ENCODE measurements around the gene SLC34A1. TPM values are rescaled to one million over a fixed set of nuclear protein-coding genes. Genes with fewer than 3 reads are reported as not detected.

Gene SLC34A1
- polyA plus RNA-seq, 4 donors, result 3.4 to 223 (median 131) TPM

GRCh38 chr5:177385720-177386119 lies 1.5 kb downstream of the SLC34A1 start:
- no peak for DNase-seq (ENCODE audit: low read depth in 4 of 4, low spot score in 3 of 4)

DNA sequence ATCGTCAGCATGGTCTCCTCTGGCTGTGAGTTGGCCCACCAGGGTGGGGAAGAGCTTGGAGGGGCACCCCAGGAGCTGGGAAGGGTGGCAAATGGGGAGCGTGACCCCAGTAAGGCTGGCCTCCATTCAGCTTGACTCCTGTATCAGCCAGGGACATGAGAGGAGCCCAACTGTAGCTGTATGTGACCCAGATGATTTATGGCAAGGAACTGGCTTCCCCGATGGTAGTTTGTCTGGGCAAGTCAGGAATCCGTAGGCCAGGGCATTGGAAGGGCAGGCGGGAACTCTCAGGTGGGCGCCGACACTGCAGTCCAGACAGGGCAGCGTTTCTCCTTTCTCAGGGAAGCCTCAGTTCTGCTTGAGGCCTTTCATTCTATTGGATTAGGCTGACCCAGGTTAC lies 2.3 kb downstream of the SLC34A1 start:
- no peak for DNase-seq (ENCODE audit: low read depth in 4 of 4, low spot score in 3 of 4)

GRCh38 chr5:177387405-177387804 lies 3.2 kb downstream of the SLC34A1 start:
- DNase-seq (ENCODE audit: low read depth in 4 of 4, low spot score in 3 of 4), result no peak

- DNase-seq (ENCODE audit: low read depth in 4 of 4, low spot score in 3 of 4), result no peak
Measured at GRCh38 chr5:177388521-177389052, 4.4 kb downstream of the SLC34A1 start.

DNA sequence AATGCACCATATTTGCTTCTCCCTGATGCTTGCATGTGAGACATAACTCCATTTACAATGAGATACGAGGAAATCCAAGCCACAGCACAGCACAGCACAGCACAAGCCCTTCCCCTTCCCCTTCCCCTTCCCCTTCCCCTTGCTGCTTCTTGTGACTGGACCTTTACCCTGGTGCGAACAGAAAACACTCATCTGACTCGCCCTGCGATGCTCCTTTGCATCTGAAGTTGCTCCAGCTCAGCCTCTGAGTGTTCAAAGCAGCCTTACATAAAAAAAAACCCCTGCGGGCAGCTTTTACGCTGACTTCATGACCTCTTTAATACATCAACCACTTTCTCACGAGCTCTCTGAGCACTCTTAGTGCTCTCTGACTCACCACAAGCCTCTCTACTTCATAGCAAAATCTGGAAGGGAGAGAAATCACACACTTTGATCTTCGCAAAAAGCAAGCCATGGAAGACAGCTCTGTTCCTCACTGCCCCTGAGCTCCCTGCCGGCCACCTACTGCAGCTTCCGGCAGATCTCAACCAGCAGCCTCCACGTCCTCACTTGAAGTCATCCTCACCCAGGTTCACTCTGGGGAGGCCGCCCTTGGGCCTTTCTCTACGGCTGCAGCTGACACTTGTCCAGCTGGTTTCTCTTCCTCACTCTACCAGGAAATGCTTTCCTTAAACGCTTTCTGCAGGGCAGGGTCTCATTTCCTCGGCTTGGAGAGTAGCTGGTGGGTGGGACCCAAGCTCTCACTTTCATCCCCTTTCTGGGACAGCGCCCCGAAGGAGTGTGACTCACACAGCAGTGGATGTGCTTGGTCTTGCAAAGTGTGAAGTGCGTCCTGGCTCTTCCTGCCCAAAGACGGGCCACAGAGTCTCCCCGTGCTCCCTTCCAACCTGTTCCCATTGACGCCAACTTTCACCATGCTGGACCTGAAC lies 5.3 kb downstream of the SLC34A1 start:
- DNase-seq (ENCODE audit: low read depth in 4 of 4, low spot score in 3 of 4), result no peak

DNA sequence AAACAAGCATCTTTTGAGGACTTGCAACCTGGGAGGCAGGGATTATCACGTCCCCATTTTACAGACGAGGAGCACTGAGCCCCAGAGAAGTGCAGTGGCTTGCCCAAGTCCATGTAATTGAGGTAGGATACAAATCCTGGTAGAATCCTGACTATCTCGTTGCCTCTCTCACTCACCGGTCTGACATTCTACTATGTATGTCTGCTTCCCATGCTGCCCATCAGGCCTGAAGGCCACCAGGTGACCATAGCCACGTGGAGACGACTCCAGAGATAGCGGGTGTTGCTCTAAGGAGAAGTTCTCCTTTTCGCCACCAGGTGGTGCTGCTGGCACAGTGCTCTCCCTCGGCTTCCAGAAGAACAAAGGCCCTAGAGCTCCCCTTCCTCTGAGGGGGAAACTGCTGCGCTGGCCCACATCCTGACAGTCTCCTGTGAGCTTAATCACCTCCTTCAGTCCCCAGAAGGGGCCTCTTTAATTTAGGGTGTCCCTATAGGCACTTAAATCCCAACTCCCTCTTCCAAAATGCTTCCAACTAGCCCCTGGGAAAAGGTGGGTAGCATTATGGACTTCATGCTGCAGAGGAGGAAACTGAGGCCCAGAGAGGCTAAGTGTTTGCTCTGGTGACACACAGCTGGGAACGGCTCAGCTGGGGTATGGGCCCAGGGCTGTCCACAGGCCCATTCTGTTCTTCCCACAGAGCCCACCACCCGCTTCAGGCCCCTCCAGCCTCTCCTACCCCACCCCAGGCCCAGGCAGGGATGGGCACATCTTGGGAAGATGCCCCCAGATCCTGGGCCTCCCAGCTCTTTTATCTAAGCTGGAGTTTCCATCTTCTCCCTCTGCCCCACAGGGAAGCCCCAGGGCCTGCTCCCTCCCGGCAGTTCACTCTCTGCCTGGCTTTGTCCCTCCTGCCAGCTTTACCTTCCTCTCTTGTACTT lies 6.4 kb downstream of the SLC34A1 start:
- peak in 2 of 4 donors; percentile 75 to 84 for DNase-seq (ENCODE audit: low read depth in 4 of 4, low spot score in 3 of 4)

- DNase-seq (ENCODE audit: low read depth in 4 of 4, low spot score in 3 of 4), result no peak
Measured at GRCh38 chr5:177392765-177393164, 8.5 kb downstream of the SLC34A1 start.

GRCh38 chr5:177393206-177393765 lies 9.1 kb downstream of the SLC34A1 start:
- DNase-seq (ENCODE audit: low read depth in 4 of 4, low spot score in 3 of 4), result no peak

GRCh38 chr5:177393990-177394389 lies 9.8 kb downstream of the SLC34A1 start:
- no peak for DNase-seq (ENCODE audit: low read depth in 4 of 4, low spot score in 3 of 4)

GRCh38 chr5:177396078-177396477 lies 11.8 kb downstream of the SLC34A1 start:
- no peak for DNase-seq (ENCODE audit: low read depth in 4 of 4, low spot score in 3 of 4)

DNA sequence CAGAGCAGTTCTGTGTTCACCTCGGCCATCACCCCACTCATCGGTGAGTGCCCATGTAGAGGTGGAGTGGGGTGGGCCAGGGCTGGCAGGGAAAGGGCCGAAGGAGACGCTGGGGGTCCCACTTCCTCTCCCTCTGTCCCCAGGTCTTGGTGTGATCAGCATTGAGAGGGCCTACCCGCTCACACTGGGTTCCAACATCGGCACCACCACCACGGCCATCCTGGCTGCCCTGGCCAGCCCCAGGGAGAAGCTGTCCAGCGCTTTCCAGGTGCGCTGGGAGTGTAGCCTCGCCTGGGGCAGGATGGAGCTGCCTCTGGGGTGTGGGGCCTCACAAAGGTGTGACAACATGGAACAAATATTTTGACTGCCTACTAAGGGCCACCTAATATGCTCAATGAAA lies 12.6 kb downstream of the SLC34A1 start:
- DNase-seq (ENCODE audit: low read depth in 4 of 4, low spot score in 3 of 4), result no peak

DNA sequence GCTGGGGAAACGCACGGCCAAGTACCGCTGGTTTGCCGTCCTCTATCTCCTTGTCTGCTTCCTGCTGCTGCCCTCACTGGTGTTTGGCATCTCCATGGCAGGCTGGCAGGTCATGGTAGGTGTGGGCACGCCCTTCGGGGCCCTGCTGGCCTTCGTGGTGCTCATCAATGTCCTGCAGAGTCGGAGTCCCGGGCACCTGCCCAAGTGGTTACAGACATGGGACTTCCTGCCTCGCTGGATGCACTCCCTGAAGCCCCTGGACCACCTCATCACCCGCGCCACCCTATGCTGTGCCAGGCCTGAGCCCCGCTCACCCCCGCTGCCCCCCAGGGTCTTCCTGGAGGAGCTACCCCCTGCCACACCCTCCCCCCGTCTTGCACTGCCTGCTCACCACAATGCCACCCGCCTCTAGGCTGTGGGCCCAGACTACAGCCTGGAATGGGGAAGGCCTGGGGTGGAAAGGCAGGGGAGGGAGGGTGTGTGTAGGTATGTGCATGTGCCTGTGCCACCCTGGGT lies 13.7 kb downstream of the SLC34A1 start:
- no peak for DNase-seq (ENCODE audit: low read depth in 4 of 4, low spot score in 3 of 4)

DNA sequence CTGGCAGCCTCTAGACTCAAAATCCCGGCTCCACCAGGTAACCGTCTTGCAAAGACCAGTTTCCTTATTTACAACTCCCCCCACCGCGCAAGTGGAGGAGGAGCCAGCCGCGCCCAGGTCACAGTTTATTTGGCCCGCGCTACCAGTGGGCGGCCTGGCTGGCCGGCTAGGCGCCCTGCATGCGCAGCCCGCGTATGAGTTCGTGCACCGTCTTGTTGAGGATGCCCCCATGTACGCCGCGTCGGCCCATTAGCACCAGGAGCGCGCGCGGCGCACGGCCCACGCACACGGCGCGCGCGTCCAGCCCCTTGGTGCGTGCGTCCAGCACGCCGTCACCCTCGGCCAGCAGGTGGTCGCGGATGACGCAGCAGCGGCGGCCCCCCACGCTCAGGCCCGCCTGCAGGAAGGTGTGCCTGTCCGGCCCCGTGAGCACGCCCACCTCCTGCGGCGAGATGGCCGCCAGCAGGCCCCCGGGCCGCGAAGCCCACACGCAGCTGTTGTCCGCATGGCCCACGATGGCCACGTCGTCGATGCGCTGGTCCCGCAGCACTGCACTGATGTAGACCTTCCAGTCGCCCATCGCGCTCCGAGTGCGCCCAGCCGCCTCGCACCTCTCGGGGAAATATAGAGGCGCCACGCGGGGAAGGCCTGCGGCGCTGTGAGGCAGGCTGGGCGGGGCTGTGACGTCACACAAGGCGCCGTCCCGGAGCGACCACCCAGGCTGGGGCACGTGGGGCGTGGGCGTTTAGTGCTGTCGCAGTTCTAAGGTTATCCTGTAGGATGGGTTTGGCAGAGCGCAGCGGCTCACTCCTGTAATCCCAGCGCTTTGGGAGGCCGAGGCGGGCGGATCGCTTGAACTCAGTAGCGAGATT lies 16.0 kb downstream of the SLC34A1 start, which contains the start of gene PFN3:
Gene PFN3 (minus strand): TSS at position 665 of the 872 bp plus-strand sequence. CDS start 85 bp downstream, at position 580.
- no peak for DNase-seq (ENCODE audit: low read depth in 4 of 4, low spot score in 3 of 4)

GRCh38 chr5:177402271-177403043 lies 18.2 kb downstream of the SLC34A1 start:
- DNase-seq (ENCODE audit: low read depth in 4 of 4, low spot score in 3 of 4), result no peak

DNA sequence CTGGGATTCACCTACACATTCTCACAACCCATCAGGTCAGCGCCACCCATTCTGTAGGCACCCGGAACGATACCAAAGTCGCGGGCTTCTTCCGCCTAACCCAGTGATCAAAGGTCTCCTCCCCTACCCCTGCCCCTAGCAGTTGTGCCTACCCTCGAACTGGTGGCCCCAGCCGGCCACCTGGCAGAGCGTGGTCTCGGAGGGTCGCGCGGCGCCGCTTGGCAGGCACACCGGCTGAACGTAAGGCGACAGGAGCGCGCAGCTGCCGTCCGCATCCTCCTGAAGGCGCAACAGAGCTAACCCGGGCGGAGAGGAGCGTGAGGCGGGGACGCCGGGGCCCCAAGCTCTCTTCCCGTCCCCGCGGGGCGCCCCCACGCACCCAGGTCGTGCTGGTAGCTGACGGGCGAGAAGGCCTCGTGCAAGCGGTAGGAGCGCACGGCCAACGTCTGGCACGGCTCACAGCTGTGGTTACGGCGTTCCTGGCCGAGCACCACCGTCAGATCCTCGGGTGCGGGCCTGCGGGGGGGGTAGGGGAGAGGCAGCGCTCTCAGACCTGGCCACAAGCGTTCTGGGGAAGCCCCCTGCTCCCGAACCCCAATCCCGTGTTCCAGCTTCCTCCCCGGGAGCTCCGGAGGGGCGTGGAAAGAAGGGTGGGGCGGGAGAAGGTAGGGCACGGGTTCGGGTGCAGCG lies 19.0 kb downstream of the SLC34A1 start:
- no peak for DNase-seq (ENCODE audit: low read depth in 4 of 4, low spot score in 3 of 4)

DNA sequence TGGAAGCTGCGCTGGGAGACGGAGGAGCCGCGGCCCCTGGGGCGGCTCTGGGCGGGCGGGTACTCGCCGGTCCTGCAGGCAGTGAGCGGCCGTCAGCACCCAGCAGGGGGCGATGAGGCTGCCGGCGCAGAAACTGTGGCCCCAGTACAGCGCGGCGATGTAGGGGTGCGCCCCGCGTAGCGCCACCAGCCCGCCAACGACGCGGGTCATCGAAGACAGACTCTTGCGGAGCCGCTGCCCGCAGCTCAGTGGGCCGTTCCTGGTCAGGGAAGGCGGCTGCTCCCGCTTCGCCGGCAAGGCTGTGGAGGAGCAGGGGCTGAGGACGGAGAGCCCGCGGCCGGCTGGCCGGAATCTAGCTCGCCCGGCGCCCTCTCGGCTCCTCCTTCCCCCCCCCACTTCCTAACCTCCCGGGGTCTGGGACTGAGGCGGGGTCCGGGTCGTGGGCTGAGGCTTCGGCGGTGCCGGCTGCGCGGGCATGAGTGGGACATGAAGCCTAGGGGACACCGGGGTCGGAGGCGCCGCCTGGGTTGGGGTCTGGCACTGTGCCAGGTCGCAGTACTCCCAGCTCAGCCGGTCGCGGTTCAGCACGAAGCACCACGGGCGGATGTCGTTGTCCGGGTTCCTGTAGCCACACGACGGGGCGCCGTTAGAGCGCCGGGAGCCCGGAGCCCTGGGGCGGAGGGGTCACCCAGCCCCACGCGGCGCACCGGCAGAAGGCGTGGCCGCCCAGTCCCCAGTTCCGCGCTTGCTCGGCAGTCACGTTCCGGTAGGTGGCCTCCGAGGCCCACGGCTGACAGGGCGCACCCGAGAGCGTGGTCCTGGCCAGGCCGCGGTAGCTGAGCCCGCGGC lies 19.8 kb downstream of the SLC34A1 start:
- no peak for DNase-seq (ENCODE audit: low read depth in 4 of 4, low spot score in 3 of 4)

DNA sequence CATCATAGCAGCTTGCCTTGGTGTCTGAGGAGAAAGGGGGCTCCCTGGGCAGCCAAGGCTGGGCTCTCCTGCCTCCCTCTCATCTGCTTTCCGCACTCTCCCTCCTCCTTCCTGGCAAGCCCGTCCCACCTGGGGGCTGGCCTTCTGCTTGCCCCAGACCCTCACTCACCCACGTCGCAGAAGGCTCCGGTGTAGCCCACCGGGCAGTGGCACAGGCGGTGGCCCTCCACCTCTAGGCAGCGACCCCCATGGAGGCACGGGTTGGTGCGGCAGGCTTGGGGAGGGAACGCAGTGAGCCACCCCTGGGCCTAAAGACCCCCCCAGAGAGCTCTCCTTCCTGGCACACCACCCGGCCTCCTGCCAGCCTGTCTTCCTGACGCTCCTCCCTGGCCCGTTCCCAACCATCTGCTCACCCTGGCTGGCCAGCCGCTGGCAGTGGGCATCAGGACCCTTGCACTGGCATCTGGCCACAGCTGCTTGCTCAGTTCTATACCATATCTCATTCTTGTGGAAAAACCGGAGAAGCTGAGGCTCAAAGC lies 20.5 kb downstream of the SLC34A1 start:
- DNase-seq (ENCODE audit: low read depth in 4 of 4, low spot score in 3 of 4), result no peak

Measured in left renal pelvis (tissue), 4 donors.